B cell (primary cell): ENCODE measurements around the gene FMC1. TPM values are rescaled to one million over a fixed set of nuclear protein-coding genes. Genes with fewer than 3 reads are reported as not detected.

ENCODE experiments used
- ATAC-seq: fragments of 200-7000 bp; cut with Tn5 transposase; one replicate; pipeline ENCODE4 v1.10.0; 2021; ENCODE audit warnings: low read depth, mild to moderate bottlenecking, moderate number of reproducible peaks, moderate library complexity
- CTCF ChIA-PET: fragments of 350-600 bp; sonication (Branson Sonifier 250); formaldehyde crosslinking; loops from one replicate; lab custom pipeline; 2021; ENCODE audit warnings: antibody characterized with exemption, inconsistent platforms; lab: Charles Lee
- POLR2A ChIA-PET: fragments of 350-600 bp; sonication (Branson Sonifier 250); formaldehyde crosslinking; loops from one replicate; lab custom pipeline; 2021; ENCODE audit warnings: antibody characterized with exemption; lab: Charles Lee
- DNase-seq: peaks from one replicate; pipeline ENCODE4 v3.0.0; 2013
- H2AFZ ChIP-seq: 2 replicates; pipeline ENCODE4 v1.6.1; 2012; ENCODE audit warnings: mild to moderate bottlenecking, low read depth, low read length; ENCODE audit not compliant: insufficient read depth, poor library complexity, severe bottlenecking
- H3K27ac ChIP-seq, 2 donors: 1 replicate in 1 of 2; 2 replicates in 1 of 2; pipeline ENCODE4 v1.5.1; 2012 to 2013; ENCODE audit warnings: low read length in 2 of 2, mild to moderate bottlenecking in 2 of 2, moderate library complexity in 1 of 2
- H3K27me3 ChIP-seq, 4 experiments: fragments of 200-600 bp in 1 of 4; sonication (generic) in 1 of 4; replicated peaks in 1 of 4; 1 replicate in 2 of 4; 2 replicates in 2 of 4; pipeline versions ENCODE4 v1.6.1 to v1.7.0; 2013 to 2016; ENCODE audit warnings: low read length in 3 of 4, mild to moderate bottlenecking in 2 of 4, mixed read lengths in 1 of 4, moderate library complexity in 1 of 4; ENCODE audit not compliant: insufficient read depth in 4 of 4, control insufficient read depth in 3 of 4; ENCODE audit errors: control extremely low read depth in 1 of 4
- H3K36me3 ChIP-seq, 2 experiments: replicated peaks in 1 of 2; 1 replicate in 1 of 2; 2 replicates in 1 of 2; pipeline versions ENCODE4 v1.6.1 to v1.7.1; 2013; ENCODE audit warnings: low read length in 1 of 2; ENCODE audit not compliant: insufficient read depth in 2 of 2, control insufficient read depth in 1 of 2; ENCODE audit errors: control extremely low read depth in 1 of 2, extremely low read depth in 1 of 2
- H3K4me1 ChIP-seq, 2 donors: fragments of 200-600 bp in 1 of 2; sonication (generic) in 1 of 2; 1 replicate in 1 of 2; 2 replicates in 1 of 2; pipeline versions ENCODE4 v1.5.1 to v1.6.1; 2013 to 2017; ENCODE audit warnings: low read length in 2 of 2; ENCODE audit not compliant: control insufficient read depth in 2 of 2, insufficient read depth in 2 of 2
- H3K4me2 ChIP-seq: replicated peaks from 2 replicates; pipeline ENCODE3; 2012; ENCODE audit warnings: mild to moderate bottlenecking, low read depth, low read length; ENCODE audit not compliant: poor library complexity, severe bottlenecking
- H3K4me3 ChIP-seq, 5 experiments: fragments of 200-600 bp in 1 of 5; sonication (generic) in 1 of 5; 1 replicate in 3 of 5; 2 replicates in 2 of 5; pipeline versions ENCODE4 v1.5.1 to v1.7.0; 2011 to 2016; ENCODE audit warnings: low read length in 4 of 5, mild to moderate bottlenecking in 4 of 5, low read depth in 2 of 5, control low read depth in 1 of 5, moderate library complexity in 1 of 5; ENCODE audit not compliant: insufficient read depth in 1 of 5; ENCODE audit errors: control extremely low read depth in 1 of 5, extremely low read depth in 1 of 5
- H3K79me2 ChIP-seq: fragments of 200-600 bp; sonication (generic); one replicate; pipeline ENCODE4 v1.6.0; 2016; ENCODE audit warnings: low read length; ENCODE audit not compliant: control insufficient read depth, insufficient read depth
- H3K9ac ChIP-seq: fragments of 200-600 bp; sonication (generic); 2 replicates; pipeline ENCODE4 v1.6.1; 2017; ENCODE audit warnings: mild to moderate bottlenecking, low read length, moderate library complexity
- H3K9me3 ChIP-seq, 3 donors: one replicate each; pipeline versions ENCODE4 v1.6.1 to v1.7.1; 2013; ENCODE audit warnings: low read length in 2 of 3; ENCODE audit not compliant: control insufficient read depth in 2 of 3, insufficient read depth in 1 of 3; ENCODE audit errors: control extremely low read depth in 1 of 3
- H4K20me1 ChIP-seq: 2 replicates; pipeline ENCODE4 v1.6.0; 2012; ENCODE audit warnings: mild to moderate bottlenecking, low read length; ENCODE audit not compliant: insufficient read depth, control insufficient read depth, poor library complexity, severe bottlenecking
- H3K27ac Mint-ChIP-seq: one replicate; pipeline ENCODE4 v1.8.0; 2021; ENCODE audit warnings: mixed read lengths
- H3K27me3 Mint-ChIP-seq: one replicate; pipeline ENCODE4 v1.8.0; 2021; ENCODE audit warnings: mixed read lengths
- H3K4me1 Mint-ChIP-seq: one replicate; pipeline ENCODE4 v1.8.0; 2021; ENCODE audit warnings: mixed read lengths
- H3K4me3 Mint-ChIP-seq: one replicate; pipeline ENCODE4 v1.8.0; 2021; ENCODE audit warnings: mixed read lengths
- H3K9me3 Mint-ChIP-seq: one replicate; pipeline ENCODE4 v1.8.0; 2022; ENCODE audit warnings: mixed read lengths; ENCODE audit not compliant: insufficient read depth
- CTCF ChIP-seq: fragments of 200-600 bp; IDR thresholded peaks from one replicate; pipeline ENCODE4 v1.8.0; 2022; ENCODE audit warnings: antibody characterized with exemption, mild to moderate bottlenecking
- EZH2 ChIP-seq: IDR thresholded peaks from 2 replicates; pipeline ENCODE4 v1.6.1; 2012; ENCODE audit warnings: borderline replicate concordance, low read depth, mild to moderate bottlenecking, moderate library complexity, low read length; ENCODE audit not compliant: insufficient read depth, poor library complexity, severe bottlenecking
- WGBS: methylation state at CpG from one replicate; pipeline ENCODE4 v1.1.5; 2013; ENCODE audit warnings: missing lambda C conversion rate; ENCODE audit not compliant: insufficient coverage; 5-methylcytosine and 5-hydroxymethylcytosine counted together
- intact Hi-C: fragments of 100-400 bp; cut with micrococcal nuclease; formaldehyde crosslinking; loops from one replicate; pipeline ENCODE4 v1.10.0; 2022
- polyA plus RNA-seq: library from polyadenylated mRNA; depleted of rRNA; stranded (reverse); fragments of >200 nt; gene quantifications from 2 replicates; pipeline ENCODE4 v1.2.3, GENCODE V29; 2012
- total RNA-seq, 2 donors: library from RNA; stranded (reverse); fragments of 120-200 nt in 1 of 2; gene quantifications; 1 replicate in 1 of 2; 2 replicates in 1 of 2; pipeline versions ENCODE4 v1.2.3 to v1.2.4, GENCODE V29; 2013 to 2022

FMC1 gene
- total and polyA plus RNA-seq, 2 donors (not counting 1 experiment from before 2014, with no cell fraction given): 5.3 to 18.3 TPM

- H2AFZ ChIP-seq: no peak overlapping the region
- POLR2A ChIA-PET: no interaction called here
- Mint-ChIP-seq H3K9me3 (no peaks in the 10 kb centered on the region), H3K4me3 (no peak overlapping the region), H3K4me1 (peaks cover 11% of the 10 kb centered on the region), H3K27ac (no peak overlapping the region), H3K27me3 (no peaks in the 10 kb centered on the region)
- no peaks in the 10 kb centered on the region for H3K27me3 ChIP-seq
- H3K36me3 ChIP-seq: peaks cover 6 to 9% of the 10 kb centered on the region in 2 experiments
- H3K9ac ChIP-seq: no peak overlapping the region
- peaks cover 3% of the 10 kb centered on the region in 2 donors for H3K4me1 ChIP-seq
- intact Hi-C loops: no loop called here
- no peak for ATAC-seq
- CTCF ChIA-PET: interaction anchor here (0.9 to 2.0 kb wide), 3 partner anchors 8 to 80 kb away, joined by 3 to 5 read pairs (median 3); no protein-coding TSS in a partner anchor
- no peak for TF ChIP-seq EZH2
- no peak for TF ChIP-seq CTCF
- no peaks in the 10 kb centered on the region for H3K9me3 ChIP-seq
- DNase-seq: no peak
- no peak overlapping the region for H3K4me2 ChIP-seq
- no peak overlapping the region for H3K27ac ChIP-seq
- H4K20me1 ChIP-seq: no peaks in the 10 kb centered on the region
- no peak overlapping the region for H3K4me3 ChIP-seq
- peaks cover 29% of the 10 kb centered on the region for H3K79me2 ChIP-seq
- WGBS: 100% methylated on average over 2 of the region's 2 CpGs
Measured at GRCh38 chr7:139354729-139355128, 13.6 kb downstream of the FMC1 start.

- intact Hi-C loops: no loop called here
Measured at GRCh38 chr7:139355320-139355719, 14.2 kb downstream of the FMC1 start.

More at GRCh38 chr7:139355320-139355719, 14.2 kb downstream of the FMC1 start:
- H3K4me1 ChIP-seq: peaks cover 3% of the 10 kb centered on the region in 2 donors
- Mint-ChIP-seq H3K4me3 (no peak overlapping the region), H3K4me1 (peaks cover 12% of the 10 kb centered on the region), H3K27ac (no peak overlapping the region), H3K27me3 (no peaks in the 10 kb centered on the region), H3K9me3 (no peaks in the 10 kb centered on the region)
- H4K20me1 ChIP-seq: no peaks in the 10 kb centered on the region
- H3K79me2 ChIP-seq: peaks cover 31% of the 10 kb centered on the region
- DNase-seq (no peak), ATAC-seq (no peak)
- H3K9ac ChIP-seq: no peak overlapping the region
- H3K4me3 ChIP-seq: no peak overlapping the region
- POLR2A ChIA-PET: no interaction called here
- no CpG with 5 or more reads among the region's 1 CpG for WGBS
- TF ChIP-seq EZH2 (no peak), CTCF (no peak)
- H3K4me2 ChIP-seq: no peak overlapping the region
- H3K27ac ChIP-seq: no peak overlapping the region
- H3K36me3 ChIP-seq: peaks cover 6 to 7% of the 10 kb centered on the region in 2 experiments
- H3K27me3 ChIP-seq: no peaks in the 10 kb centered on the region
- H2AFZ ChIP-seq: no peak overlapping the region
- no peaks in the 10 kb centered on the region for H3K9me3 ChIP-seq
- CTCF ChIA-PET: interaction anchor here (0.9 to 2.0 kb wide), 2 partner anchors 9 to 79 kb away, joined by 3 to 5 read pairs; no protein-coding TSS in a partner anchor
